RWPE1 (cell line): ENCODE results near the gene SMPDL3A.

Source experiments
- CTCF ChIA-PET: fragments of 350-600 bp; sonication (Branson Sonifier 250); formaldehyde crosslinking; extraction: SDS; loops from one replicate; lab custom pipeline; 2021; lab: Yijun Ruan, JAX
- POLR2A ChIA-PET: fragments of 400-600 bp; formaldehyde crosslinking; extraction: SDS; loops from one replicate; lab custom pipeline; 2020; ENCODE audit warnings: antibody characterized with exemption; ENCODE audit not compliant: low non-redundant PET; lab: Yijun Ruan, JAX
- DNase-seq: peaks from one replicate; pipeline ENCODE4 v3.0.0; 2012; ENCODE audit warnings: low spot score
- H3K27ac ChIP-seq: fragments of 450-650 bp; 2 replicates; pipeline ENCODE4 v1.5.1; 2017
- TF ChIP-seq, protein P1 (sequence below): fragments of 450-650 bp; conservative IDR thresholded peaks from 2 replicates; pipeline ENCODE4 v1.5.1; 2017; ENCODE audit warnings: low read depth, mild to moderate bottlenecking

Gene SMPDL3A

DNA sequence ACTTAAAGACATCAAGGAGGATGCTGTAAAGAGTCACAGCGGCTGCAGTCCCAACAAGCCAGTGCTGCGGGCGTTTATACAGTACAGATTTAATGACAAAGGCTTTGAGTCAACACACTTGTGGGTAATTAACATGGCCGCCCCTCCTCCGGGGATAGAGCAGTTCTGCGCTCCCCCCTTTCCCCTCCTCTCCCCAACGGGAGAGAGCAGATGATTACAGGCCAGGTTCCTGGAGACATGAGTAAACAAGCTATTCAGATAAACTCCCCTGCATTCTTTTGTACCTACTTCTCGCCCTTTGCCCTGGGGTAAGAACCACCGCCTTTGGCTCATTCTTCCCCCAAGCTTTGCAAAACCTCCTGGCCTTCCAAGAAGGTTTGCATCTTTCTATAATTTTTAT is 33.2 kb upstream of the SMPDL3A start:
- CTCF ChIA-PET = interaction anchor here (0.7 kb wide), 1 partner anchor 114 kb away, joined by 5 read pairs; no protein-coding TSS in a partner anchor
- POLR2A ChIA-PET = no interaction called here
- no peak overlapping the region for H3K27ac ChIP-seq
- TF ChIP-seq, protein P1, sequence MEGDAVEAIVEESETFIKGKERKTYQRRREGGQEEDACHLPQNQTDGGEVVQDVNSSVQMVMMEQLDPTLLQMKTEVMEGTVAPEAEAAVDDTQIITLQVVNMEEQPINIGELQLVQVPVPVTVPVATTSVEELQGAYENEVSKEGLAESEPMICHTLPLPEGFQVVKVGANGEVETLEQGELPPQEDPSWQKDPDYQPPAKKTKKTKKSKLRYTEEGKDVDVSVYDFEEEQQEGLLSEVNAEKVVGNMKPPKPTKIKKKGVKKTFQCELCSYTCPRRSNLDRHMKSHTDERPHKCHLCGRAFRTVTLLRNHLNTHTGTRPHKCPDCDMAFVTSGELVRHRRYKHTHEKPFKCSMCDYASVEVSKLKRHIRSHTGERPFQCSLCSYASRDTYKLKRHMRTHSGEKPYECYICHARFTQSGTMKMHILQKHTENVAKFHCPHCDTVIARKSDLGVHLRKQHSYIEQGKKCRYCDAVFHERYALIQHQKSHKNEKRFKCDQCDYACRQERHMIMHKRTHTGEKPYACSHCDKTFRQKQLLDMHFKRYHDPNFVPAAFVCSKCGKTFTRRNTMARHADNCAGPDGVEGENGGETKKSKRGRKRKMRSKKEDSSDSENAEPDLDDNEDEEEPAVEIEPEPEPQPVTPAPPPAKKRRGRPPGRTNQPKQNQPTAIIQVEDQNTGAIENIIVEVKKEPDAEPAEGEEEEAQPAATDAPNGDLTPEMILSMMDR = no peak
- no peak for DNase-seq

DNA sequence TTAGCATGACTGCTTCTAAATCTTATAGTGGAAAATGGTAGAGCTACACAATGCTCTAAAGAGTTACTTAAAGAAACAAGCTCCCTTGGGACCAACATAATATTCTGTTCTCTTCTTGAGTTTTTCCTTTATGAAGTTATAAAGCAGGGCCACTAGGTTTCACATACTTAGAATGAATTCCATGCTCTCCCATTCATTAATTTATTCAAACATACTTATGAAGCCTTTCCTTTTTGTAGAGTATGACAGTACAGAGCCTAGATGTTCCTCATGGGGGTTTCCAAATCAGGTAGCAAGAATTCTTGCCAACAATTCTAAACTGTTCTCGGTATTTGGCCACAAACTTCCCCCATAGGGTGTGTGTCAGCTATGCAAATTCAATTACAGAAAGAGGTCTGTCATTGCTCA is 30.1 kb upstream of the SMPDL3A start:
- ChIA-PET CTCF (no interaction called here), POLR2A (no interaction called here)
- TF ChIP-seq, protein P1 = no peak
- no peak for DNase-seq
- no peak overlapping the region for H3K27ac ChIP-seq

DNA sequence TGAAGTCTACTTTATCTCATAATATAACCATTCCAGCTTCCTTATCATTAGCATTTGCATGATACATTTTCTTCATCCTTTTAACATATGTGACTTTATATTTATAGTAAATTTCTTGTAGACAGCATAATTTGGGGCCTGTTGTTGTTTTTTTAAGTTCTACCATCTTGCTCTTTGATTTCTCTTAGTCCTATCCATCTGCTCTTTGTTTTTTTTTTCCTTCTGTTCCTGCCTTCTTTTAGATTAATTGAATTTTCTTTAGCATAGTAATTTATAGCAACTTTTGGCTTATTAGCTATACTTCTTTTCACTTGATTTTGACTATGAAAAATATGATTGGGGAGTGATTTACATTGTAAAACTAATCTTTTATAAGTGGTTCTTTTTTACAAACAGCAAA is 28.7 kb upstream of the SMPDL3A start:
- TF ChIP-seq, protein P1 = no peak
- no peak overlapping the region for H3K27ac ChIP-seq
- ChIA-PET CTCF (interaction anchor here (1.2 kb wide), 1 partner anchor 79 kb away, joined by 3 read pairs; no protein-coding TSS in a partner anchor), POLR2A (no interaction called here)
- DNase-seq = no peak

DNA sequence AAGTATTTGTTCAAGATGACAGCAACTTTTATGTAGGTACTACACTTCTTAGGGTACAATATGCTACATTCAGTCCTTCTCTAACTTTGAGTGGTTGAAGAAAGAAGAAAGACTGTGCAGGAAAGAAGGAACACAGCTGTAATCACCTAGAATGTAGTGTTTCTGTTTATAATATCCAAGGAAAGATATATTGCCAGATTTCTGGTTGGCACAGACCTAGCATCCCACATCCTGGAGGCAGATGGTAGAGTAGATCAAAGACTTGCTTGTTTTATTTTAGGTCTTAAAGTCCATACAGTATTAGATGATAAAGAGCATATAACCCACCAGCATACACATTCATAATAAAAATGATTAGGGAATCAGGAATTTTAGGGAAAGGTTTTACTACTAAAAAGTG is 22.8 kb upstream of the SMPDL3A start:
- no peak for DNase-seq
- TF ChIP-seq, protein P1 = no peak
- CTCF ChIA-PET = interaction anchor here (0.7 kb wide), 1 partner anchor 21 kb away, joined by 5 read pairs; no protein-coding TSS in a partner anchor
- POLR2A ChIA-PET = no interaction called here
- no peak overlapping the region for H3K27ac ChIP-seq

DNA sequence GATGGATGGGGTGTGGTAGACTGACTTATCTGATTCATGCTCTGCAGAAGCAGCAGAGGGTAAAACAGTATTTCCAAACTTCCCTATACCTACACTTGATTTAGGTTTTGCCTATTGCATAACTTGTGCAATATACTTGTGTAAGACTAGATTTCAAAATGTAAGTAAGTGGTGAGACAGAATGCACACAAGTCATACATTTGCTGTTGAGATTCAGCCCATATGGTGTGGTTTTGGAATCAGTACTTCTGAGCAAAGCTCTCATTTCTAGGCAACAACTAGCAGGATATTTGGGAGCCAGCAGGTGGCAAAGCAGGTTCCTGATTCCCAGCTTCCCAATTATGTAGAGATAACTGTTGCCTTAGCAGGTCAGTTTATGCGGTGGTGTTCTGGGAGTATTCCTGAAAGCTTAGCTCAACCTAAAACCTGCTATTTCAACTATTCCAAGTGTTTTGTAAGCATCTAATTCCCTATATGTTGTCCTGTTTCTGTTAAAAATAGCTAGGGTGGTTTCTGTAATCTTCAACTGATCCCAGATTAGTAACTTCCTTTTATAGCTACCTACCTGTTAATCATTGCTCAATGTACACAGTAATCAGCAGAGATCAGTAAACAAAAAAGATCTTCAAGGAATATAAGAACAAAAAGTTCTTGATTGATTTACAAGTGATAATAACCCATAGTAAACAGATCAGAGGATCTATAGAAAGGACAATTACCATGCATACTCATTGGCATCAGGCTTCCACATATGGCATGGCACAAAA is 18.0 kb upstream of the SMPDL3A start:
- ChIA-PET POLR2A (no interaction called here), CTCF (interaction anchor here (0.6 to 1.1 kb wide), 8 partner anchors 9 to 311 kb away, joined by 3 to 5 read pairs (median 3); partner anchors contain the start of genes FABP7 and SMPDL3A)
- TF ChIP-seq, protein P1 = no peak
- no peak for DNase-seq
- no peak overlapping the region for H3K27ac ChIP-seq

DNA sequence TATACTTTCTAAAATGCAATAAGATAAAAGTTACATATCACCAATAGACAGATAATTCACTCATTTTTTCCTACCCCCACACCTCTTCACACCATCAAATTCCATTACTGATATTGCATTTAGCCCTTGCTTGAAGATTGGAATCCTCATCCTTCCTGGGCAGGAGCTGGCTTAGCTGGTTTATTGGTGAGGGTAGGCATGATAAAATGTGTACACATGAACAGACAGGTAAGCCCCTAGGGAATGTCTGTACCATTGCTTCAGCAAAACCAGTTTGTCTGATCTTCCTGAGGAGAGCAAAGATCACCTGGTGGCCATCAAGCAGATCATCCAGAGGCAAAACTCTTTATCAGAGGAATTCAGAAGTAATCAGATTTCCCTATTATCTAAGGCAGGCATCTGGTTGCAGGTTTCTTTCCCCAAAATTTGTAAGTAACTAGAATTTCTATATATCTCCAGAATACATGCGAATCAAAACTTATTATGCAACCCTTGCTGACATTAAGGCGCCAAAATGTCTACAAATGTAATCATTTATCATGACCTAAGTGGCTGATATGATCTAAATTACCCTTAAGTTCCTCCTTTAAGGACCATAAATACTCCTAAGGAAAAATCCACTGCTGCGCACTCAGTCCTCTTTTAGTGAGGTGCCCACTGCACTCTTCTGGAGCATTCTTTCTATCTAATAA is 16.2 kb upstream of the SMPDL3A start:
- ChIA-PET CTCF (interaction anchor here (0.6 kb wide), 4 partner anchors 32 to 451 kb away, joined by 3 to 6 read pairs (median 3); no protein-coding TSS in a partner anchor), POLR2A (no interaction called here)
- peak; percentile 5 for DNase-seq
- TF ChIP-seq, protein P1 = no peak
- no peak overlapping the region for H3K27ac ChIP-seq
